ENCODE data around the gene TLCD1.

The TLCD1 gene

DNA sequence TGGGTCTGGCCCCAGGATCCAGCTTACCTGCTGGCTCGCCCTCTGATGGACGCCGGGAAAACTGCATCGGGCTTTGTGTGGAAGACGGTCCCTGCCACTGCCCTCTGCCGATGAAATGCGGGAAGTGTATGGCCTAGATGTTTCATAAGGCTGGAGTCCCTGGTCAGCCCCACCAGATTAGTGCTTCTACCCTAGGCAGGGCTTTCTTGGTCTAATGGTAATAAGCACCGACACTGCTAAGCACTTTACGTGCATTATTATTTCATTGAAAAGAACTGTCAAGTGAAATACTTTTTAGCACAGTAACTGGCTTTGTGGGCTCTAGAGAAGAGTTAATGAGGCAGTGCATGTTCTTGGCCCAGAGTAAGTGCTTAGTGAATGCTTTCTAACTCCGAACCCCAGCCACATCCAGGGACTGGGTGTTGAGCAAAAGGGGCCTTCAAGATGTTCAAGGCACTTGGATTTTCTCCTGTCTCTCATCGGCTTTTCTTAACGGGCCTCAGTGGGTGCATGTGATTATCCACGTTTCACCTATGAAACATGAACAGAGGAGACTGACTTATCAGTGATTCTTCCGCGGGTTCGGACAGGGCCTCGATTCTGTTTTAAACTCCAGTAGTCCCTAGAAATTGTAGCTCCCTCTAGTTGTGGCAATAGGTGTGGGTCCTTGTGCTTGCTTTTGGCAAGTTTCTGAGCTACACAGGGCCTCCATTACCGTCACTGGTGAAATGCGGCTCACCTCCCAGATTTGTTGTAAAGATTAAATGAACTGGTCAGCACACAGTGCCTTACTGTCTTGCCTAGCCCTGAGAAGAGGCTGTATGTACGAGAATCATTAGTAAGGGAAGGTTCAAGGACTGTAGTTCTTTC, 24.4 kb upstream of the TLCD1 start:
- TF ChIP-seq, protein P1, sequence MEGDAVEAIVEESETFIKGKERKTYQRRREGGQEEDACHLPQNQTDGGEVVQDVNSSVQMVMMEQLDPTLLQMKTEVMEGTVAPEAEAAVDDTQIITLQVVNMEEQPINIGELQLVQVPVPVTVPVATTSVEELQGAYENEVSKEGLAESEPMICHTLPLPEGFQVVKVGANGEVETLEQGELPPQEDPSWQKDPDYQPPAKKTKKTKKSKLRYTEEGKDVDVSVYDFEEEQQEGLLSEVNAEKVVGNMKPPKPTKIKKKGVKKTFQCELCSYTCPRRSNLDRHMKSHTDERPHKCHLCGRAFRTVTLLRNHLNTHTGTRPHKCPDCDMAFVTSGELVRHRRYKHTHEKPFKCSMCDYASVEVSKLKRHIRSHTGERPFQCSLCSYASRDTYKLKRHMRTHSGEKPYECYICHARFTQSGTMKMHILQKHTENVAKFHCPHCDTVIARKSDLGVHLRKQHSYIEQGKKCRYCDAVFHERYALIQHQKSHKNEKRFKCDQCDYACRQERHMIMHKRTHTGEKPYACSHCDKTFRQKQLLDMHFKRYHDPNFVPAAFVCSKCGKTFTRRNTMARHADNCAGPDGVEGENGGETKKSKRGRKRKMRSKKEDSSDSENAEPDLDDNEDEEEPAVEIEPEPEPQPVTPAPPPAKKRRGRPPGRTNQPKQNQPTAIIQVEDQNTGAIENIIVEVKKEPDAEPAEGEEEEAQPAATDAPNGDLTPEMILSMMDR (IDR thresholded peaks at IDR 0.05; ENCODE audit: control insufficient read depth, extremely low read depth, insufficient read depth), result peak; percentile 99
- peak; percentile 77 for DNase-seq (ENCODE audit: low read depth)
- no peak overlapping the region for H3K4me3 ChIP-seq (ENCODE audit: low read depth, low read length)

- no peak overlapping the region for H3K4me3 ChIP-seq (ENCODE audit: low read depth, low read length)
- TF ChIP-seq, protein P1 (IDR thresholded peaks at IDR 0.05; ENCODE audit: control insufficient read depth, extremely low read depth, insufficient read depth), result no peak
- no peak for DNase-seq (ENCODE audit: low read depth)
Measured at GRCh38 chr17:28749516-28750177, 23.6 kb upstream of the TLCD1 start.

- no peak overlapping the region for H3K4me3 ChIP-seq (ENCODE audit: low read depth, low read length)
- no peak for DNase-seq (ENCODE audit: low read depth)
- TF ChIP-seq, protein P1 (IDR thresholded peaks at IDR 0.05; ENCODE audit: control insufficient read depth, extremely low read depth, insufficient read depth), result no peak
Measured at GRCh38 chr17:28748852-28749515, 23.0 kb upstream of the TLCD1 start.

DNA sequence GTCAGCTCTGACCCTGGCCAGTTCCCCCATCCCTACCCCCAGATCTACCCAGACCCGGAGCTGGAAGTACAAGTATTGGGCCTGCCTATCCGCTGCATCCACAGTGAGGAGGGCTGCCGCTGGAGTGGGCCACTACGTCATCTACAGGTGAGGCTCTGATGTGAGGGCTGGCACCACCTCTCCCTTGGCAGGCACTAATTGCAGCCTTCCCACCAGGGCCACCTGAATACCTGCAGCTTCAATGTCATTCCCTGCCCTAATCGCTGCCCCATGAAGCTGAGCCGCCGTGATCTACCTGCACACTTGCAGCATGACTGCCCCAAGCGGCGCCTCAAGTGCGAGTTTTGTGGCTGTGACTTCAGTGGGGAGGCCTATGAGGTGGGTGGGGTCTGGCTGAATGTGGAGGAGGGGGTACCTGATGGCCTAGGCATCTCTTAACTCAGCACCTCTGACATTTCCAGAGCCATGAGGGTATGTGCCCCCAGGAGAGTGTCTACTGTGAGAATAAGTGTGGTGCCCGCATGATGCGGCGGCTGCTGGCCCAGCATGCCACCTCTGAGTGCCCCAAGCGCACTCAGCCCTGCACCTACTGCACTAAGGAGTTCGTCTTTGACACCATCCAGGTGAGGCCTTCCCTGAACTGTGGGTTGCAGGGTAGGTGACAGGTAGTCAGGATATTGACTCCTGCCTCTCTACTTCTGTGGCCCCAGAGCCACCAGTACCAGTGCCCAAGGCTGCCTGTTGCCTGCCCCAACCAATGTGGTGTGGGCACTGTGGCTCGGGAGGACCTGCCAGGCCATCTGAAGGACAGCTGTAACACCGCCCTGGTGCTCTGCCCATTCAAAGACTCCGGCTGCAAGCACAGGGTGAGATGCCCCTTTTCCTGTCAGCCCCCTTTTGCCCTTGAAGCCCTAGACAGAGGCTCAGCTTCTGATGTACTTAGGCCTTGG, 22.0 kb upstream of the TLCD1 start:
- H3K4me3 ChIP-seq (ENCODE audit: low read depth, low read length), result peak overlapping the region; percentile 89
- no peak for DNase-seq (ENCODE audit: low read depth)
- TF ChIP-seq, protein P1 (IDR thresholded peaks at IDR 0.05; ENCODE audit: control insufficient read depth, extremely low read depth, insufficient read depth), result no peak

DNA sequence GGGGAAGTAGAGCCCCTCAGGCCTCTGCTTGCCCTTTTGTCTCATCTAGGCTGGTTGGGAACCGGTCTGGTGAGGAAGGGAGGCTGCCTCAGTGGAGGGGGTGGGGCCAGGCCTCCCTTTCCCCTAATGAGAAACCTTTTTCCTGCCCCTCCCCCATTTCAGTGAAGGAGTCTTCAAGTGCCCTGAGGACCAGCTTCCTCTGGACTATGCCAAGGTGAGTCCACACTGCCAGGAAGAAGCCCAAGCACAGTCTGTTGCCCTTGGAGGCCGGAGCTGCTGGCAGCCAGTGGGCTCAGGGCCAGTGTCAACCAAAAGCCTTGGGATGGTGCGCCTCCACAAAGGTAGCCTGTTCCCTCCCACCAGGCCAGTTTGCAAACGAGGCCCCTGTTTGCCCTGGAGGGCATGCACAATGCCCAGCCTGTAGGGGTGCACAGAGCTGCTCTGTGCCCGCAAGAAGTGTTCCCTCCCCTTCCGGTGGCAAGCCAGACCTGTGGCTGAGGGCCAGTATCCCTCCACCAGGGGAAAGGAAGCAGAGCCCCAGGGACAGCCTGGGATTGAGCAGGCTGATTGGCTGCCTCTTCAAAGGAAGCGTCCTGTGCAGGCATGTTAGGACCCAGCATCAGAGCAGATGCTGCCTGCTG, 21.1 kb upstream of the TLCD1 start:
- DNase-seq (ENCODE audit: low read depth), result peak; percentile 98
- TF ChIP-seq, protein P1 (IDR thresholded peaks at IDR 0.05; ENCODE audit: control insufficient read depth, extremely low read depth, insufficient read depth), result no peak
- H3K4me3 ChIP-seq (ENCODE audit: low read depth, low read length), result peak overlapping the region; percentile 89
